HEK293 (cell line): ENCODE data around the gene EGFR.
A peak's percentile ranks its signal among the peaks of the same experiment; 100 is the strongest.

Source experiments
- CTCF ChIA-PET: fragments of 350-600 bp; formaldehyde crosslinking; extraction: SDS; loops from one replicate; lab custom pipeline; 2021; ENCODE audit warnings: antibody characterized with exemption; lab: Yijun Ruan, JAX
- POLR2A ChIA-PET: fragments of 300-600 bp; formaldehyde crosslinking; extraction: SDS; loops from one replicate; lab custom pipeline; 2020; ENCODE audit warnings: antibody characterized with exemption, inconsistent platforms; lab: Yijun Ruan, JAX
- H3K27ac ChIP-seq: fragments of 200-500 bp; sonication (Bioruptor generic); 2 replicates; pipeline ENCODE4 v1.5.1; 2014; ENCODE audit warnings: low read depth, low read length, control low read depth, inconsistent platforms; ENCODE audit errors: extremely low read depth
- H3K36me3 ChIP-seq, 2 experiments: fragments of 200-500 bp in 1 of 2; sonication (Bioruptor generic) in 1 of 2; 1 replicate in 1 of 2; 2 replicates in 1 of 2; pipeline ENCODE4 v1.5.1; 2014 to 2017; ENCODE audit warnings: inconsistent platforms in 2 of 2, low read length in 2 of 2; ENCODE audit not compliant: control insufficient read depth in 2 of 2, insufficient read depth in 1 of 2
- H3K4me1 ChIP-seq: fragments of 200-500 bp; sonication (Bioruptor generic); 2 replicates; pipeline ENCODE4 v1.5.1; 2014; ENCODE audit warnings: mild to moderate bottlenecking, low read length, inconsistent platforms; ENCODE audit not compliant: control insufficient read depth, insufficient read depth
- H3K4me3 ChIP-seq: 2 replicates; pipeline ENCODE4 v1.5.1; 2011; ENCODE audit warnings: low read depth, mild to moderate bottlenecking, control low read depth, low read length, moderate library complexity
- H3K9me3 ChIP-seq: fragments of 200-500 bp; sonication (Bioruptor generic); 2 replicates; pipeline ENCODE4 v1.5.1; 2014; ENCODE audit warnings: low read depth, low read length, inconsistent platforms; ENCODE audit not compliant: control insufficient read depth, insufficient read depth
- BCL11A ChIP-seq: fragments of 450-650 bp; formaldehyde crosslinking; IDR thresholded peaks from 2 replicates; pipeline ENCODE4 v1.5.1; 2016; ENCODE audit warnings: low read depth, missing biosample characterization, missing genetic modification characterization
- EGR2 ChIP-seq: fragments of 450-650 bp; formaldehyde crosslinking; IDR thresholded peaks from 2 replicates; pipeline ENCODE4 v1.5.1; 2016; ENCODE audit warnings: low read depth, missing biosample characterization, missing genetic modification characterization
- GLIS2 ChIP-seq: fragments of 450-650 bp; formaldehyde crosslinking; IDR thresholded peaks from 2 replicates; pipeline ENCODE4 v1.5.1; 2016; ENCODE audit warnings: missing biosample characterization, missing genetic modification characterization
- HOXC10 ChIP-seq: sonication (generic); formaldehyde crosslinking; IDR thresholded peaks from 2 replicates; pipeline ENCODE4 v1.8.1; 2023; ENCODE audit warnings: mild to moderate bottlenecking, missing genetic modification reagents
- SP2 ChIP-seq: fragments of 450-650 bp; formaldehyde crosslinking; IDR thresholded peaks from 2 replicates; pipeline ENCODE4 v1.5.1; 2016; ENCODE audit warnings: missing biosample characterization, missing genetic modification characterization
- ZBTB1 ChIP-seq: fragments of 450-650 bp; formaldehyde crosslinking; IDR thresholded peaks from 2 replicates; pipeline ENCODE4 v1.5.1; 2016; ENCODE audit warnings: missing biosample characterization, missing genetic modification characterization
- ZBTB26 ChIP-seq: fragments of 450-650 bp; formaldehyde crosslinking; optimal IDR thresholded peaks from 2 replicates; pipeline ENCODE3; 2016; ENCODE audit warnings: missing biosample characterization, mild to moderate bottlenecking, missing genetic modification characterization
- ZBTB8A ChIP-seq: fragments of 450-650 bp; formaldehyde crosslinking; IDR thresholded peaks from 2 replicates; pipeline ENCODE4 v1.5.1; 2016; ENCODE audit warnings: missing biosample characterization, missing genetic modification characterization
- ZFHX2 ChIP-seq: fragments of 450-650 bp; formaldehyde crosslinking; conservative IDR thresholded peaks from 2 replicates; pipeline ENCODE4 v1.5.1; 2016; ENCODE audit warnings: missing biosample characterization, missing genetic modification characterization
- ZFP37 ChIP-seq: fragments of 450-650 bp; formaldehyde crosslinking; IDR thresholded peaks from 2 replicates; pipeline ENCODE4 v1.5.1; 2016; ENCODE audit warnings: missing biosample characterization, missing genetic modification characterization
- ZNF184 ChIP-seq: fragments of 450-650 bp; IDR thresholded peaks from 2 replicates; pipeline ENCODE4 v1.5.1; 2018; ENCODE audit warnings: missing biosample characterization, mild to moderate bottlenecking, missing genetic modification characterization
- ZNF292 ChIP-seq: fragments of 450-650 bp; formaldehyde crosslinking; IDR thresholded peaks from 2 replicates; pipeline ENCODE4 v1.5.1; 2016; ENCODE audit warnings: low read depth, missing biosample characterization, missing genetic modification characterization, borderline replicate concordance
- ZNF302 ChIP-seq: fragments of 450-650 bp; formaldehyde crosslinking; IDR thresholded peaks from 2 replicates; pipeline ENCODE4 v1.5.1; 2016; ENCODE audit warnings: missing biosample characterization, missing genetic modification characterization, low read depth
- ZNF341 ChIP-seq: fragments of 450-650 bp; formaldehyde crosslinking; IDR thresholded peaks from 2 replicates; pipeline ENCODE4; 2016; ENCODE audit warnings: low read depth, missing biosample characterization, missing genetic modification characterization
- ZNF350 ChIP-seq: fragments of 450-650 bp; formaldehyde crosslinking; IDR thresholded peaks from 2 replicates; pipeline ENCODE4 v1.5.0; 2017; ENCODE audit warnings: missing biosample characterization, mild to moderate bottlenecking, missing genetic modification characterization
- ZNF426 ChIP-seq: fragments of 450-650 bp; formaldehyde crosslinking; IDR thresholded peaks from 2 replicates; pipeline ENCODE4 v1.5.1; 2017; ENCODE audit warnings: missing biosample characterization, missing genetic modification characterization, mild to moderate bottlenecking, inconsistent platforms, moderate library complexity
- ZNF449 ChIP-seq: fragments of 450-650 bp; formaldehyde crosslinking; IDR thresholded peaks from 2 replicates; pipeline ENCODE4 v1.5.1; 2017; ENCODE audit warnings: missing biosample characterization, mild to moderate bottlenecking, missing genetic modification characterization, moderate library complexity
- ZNF48 ChIP-seq: fragments of 450-650 bp; formaldehyde crosslinking; IDR thresholded peaks from 2 replicates; pipeline ENCODE4 v1.5.1; 2016; ENCODE audit warnings: missing biosample characterization, missing genetic modification characterization
- ZNF501 ChIP-seq: fragments of 450-650 bp; formaldehyde crosslinking; IDR thresholded peaks from 2 replicates; pipeline ENCODE4 v1.5.1; 2016; ENCODE audit warnings: missing biosample characterization, missing genetic modification characterization
- ZNF521 ChIP-seq: fragments of 450-650 bp; formaldehyde crosslinking; IDR thresholded peaks from 2 replicates; pipeline ENCODE4 v1.5.1; 2017; ENCODE audit warnings: missing biosample characterization, mild to moderate bottlenecking, missing genetic modification characterization
- ZNF626 ChIP-seq: fragments of 450-650 bp; sonication (Bioruptor Pico); formaldehyde crosslinking; IDR thresholded peaks from 2 replicates; pipeline ENCODE4 v1.5.1; 2018; ENCODE audit warnings: missing biosample characterization, missing genetic modification characterization, inconsistent platforms
- ZSCAN18 ChIP-seq: fragments of 450-650 bp; formaldehyde crosslinking; IDR thresholded peaks from 2 replicates; pipeline ENCODE4 v1.5.1; 2016; ENCODE audit warnings: missing biosample characterization, missing genetic modification characterization
- ZSCAN23 ChIP-seq: fragments of 450-650 bp; formaldehyde crosslinking; IDR thresholded peaks from 2 replicates; pipeline ENCODE4 v1.5.1; 2016; ENCODE audit warnings: missing biosample characterization, missing genetic modification characterization

Gene EGFR

GRCh38 chr7:55016061-55016745 is 2.6 kb upstream of the EGFR start (continued):
- TF ChIP-seq ZNF292 (tag by site-specific recombination) (no peak), ZNF426 (tag by site-specific recombination) (no peak)

- POLR2A ChIA-PET = no interaction called here
- CTCF ChIA-PET = interaction anchor here (1.2 kb wide), 1 partner anchor 11 kb away, joined by 3 read pairs; no protein-coding TSS in a partner anchor
- H3K9me3 ChIP-seq = no peaks in the 10 kb centered on the region
- peaks cover 3% of the 10 kb centered on the region; the same call in 1 of the 2 replicates for H3K4me1 ChIP-seq
- no peak overlapping the region for H3K27ac ChIP-seq
- TF ChIP-seq ZNF501 (tag by site-specific recombination) (no peak), ZBTB1 (tag by site-specific recombination) (no peak), ZNF521 (tag by site-specific recombination) (no peak), ZNF341 (no peak)
- H3K4me3 ChIP-seq = no peak overlapping the region
- no peaks in the 10 kb centered on the region for H3K36me3 ChIP-seq
Observed at GRCh38 chr7:55016746-55017090, 2.1 kb upstream of the EGFR start.

GRCh38 chr7:55017841-55018240 is 976 bp upstream of the EGFR start:
- POLR2A ChIA-PET = no interaction called here

GRCh38 chr7:55019191-55019690 is 424 bp downstream of the EGFR start:
- peak overlapping the region; percentile 53; the same call in 1 of the 2 replicates for H3K27ac ChIP-seq
- no peaks in the 10 kb centered on the region for H3K36me3 ChIP-seq
- peaks cover 3% of the 10 kb centered on the region; the same call in 1 of the 2 replicates for H3K4me1 ChIP-seq
- no peaks in the 10 kb centered on the region for H3K9me3 ChIP-seq
- ChIA-PET CTCF (interaction anchor here (0.5 to 1.7 kb wide), 3 partner anchors 22 to 235 kb away, joined by 3 to 5 read pairs (median 4); no protein-coding TSS in a partner anchor), POLR2A (interaction anchor here (1.4 kb wide), 1 partner anchor 46 kb away, joined by 3 read pairs; no protein-coding TSS in a partner anchor)
- H3K4me3 ChIP-seq = peak overlapping the region; percentile 68
- TF ChIP-seq GLIS2 = no peak
- peak; percentile 44 for TF ChIP-seq EGR2 (tag by site-specific recombination)
- TF ChIP-seq ZFHX2 (tag by site-specific recombination) = peak; percentile 66
- TF ChIP-seq ZBTB26 = peak; percentile 34
- TF ChIP-seq ZNF449 = peak; percentile 67
- TF ChIP-seq ZSCAN23 (tag by site-specific recombination) = no peak

More at GRCh38 chr7:55017841-55018240, 976 bp upstream of the EGFR start:
- no peak overlapping the region for H3K4me3 ChIP-seq
- no peaks in the 10 kb centered on the region for H3K9me3 ChIP-seq
- no peak overlapping the region for H3K27ac ChIP-seq
- TF ChIP-seq BCL11A (tag by site-specific recombination) (no peak), ZSCAN18 (tag by site-specific recombination) (no peak), ZFP37 (tag by site-specific recombination) (no peak), ZNF350 (no peak), SP2 (tag by site-specific recombination) (no peak), ZNF302 (tag by site-specific recombination) (no peak), ZNF184 (tag by site-specific recombination) (no peak), ZNF626 (tag by site-specific recombination) (no peak), ZNF48 (tag by site-specific recombination) (no peak), ZBTB8A (no peak), HOXC10 (CRISPR knock-in tag) (no peak), GLIS2 (no peak)
- CTCF ChIA-PET = interaction anchor here (1.0 to 1.2 kb wide), 2 partner anchors 12 to 237 kb away, joined by 3 read pairs; no protein-coding TSS in a partner anchor
- no peaks in the 10 kb centered on the region for H3K36me3 ChIP-seq
- peaks cover 3% of the 10 kb centered on the region; the same call in 1 of the 2 replicates for H3K4me1 ChIP-seq
